NCI-H2029 (cell line): Measurements from ENCODE around the gene MMP10.
A peak's percentile ranks its signal among the peaks of the same experiment; 100 is the strongest.
"Not testable (repeated sequence)": the region's sequence is repeated elsewhere in the genome, so short reads cannot be mapped to it uniquely, and the experiment has no call there.

Source experiments
- DNase-seq: peaks from one replicate; lab custom pipeline; 2025; lab: John Stamatoyannopoulos, UW

The MMP10 gene

GRCh38 chr11:102783720-102784119, 3.3 kb upstream of the MMP10 start:
- no peak for DNase-seq

- DNase-seq, result no peak
Measured at GRCh38 chr11:102783016-102783415, 2.6 kb upstream of the MMP10 start.

GRCh38 chr11:102781676-102782075, 1.2 kb upstream of the MMP10 start:
- DNase-seq, result no peak

- no peak for DNase-seq
Measured at GRCh38 chr11:102776454-102776853, 4.0 kb downstream of the MMP10 start.

DNA sequence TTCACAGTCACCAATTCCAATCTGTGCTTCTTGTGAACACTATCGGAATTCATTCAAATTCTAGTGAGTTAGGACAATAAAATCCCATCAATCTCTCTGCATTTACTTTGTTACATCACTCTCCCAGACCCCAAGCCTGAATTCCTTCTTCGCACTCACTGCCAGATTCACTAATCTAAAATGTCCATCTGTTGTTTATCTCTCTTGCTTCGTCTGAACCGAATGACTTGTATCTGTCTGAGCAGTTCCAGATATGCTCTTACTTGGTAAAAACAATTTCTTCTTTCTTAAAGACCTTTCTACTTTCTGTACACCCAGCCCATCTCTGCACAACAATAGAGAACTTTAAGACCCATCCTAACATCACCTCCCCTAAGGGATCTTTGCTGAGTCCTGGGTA, 7.0 kb downstream of the MMP10 start:
- DNase-seq, result no peak

DNA sequence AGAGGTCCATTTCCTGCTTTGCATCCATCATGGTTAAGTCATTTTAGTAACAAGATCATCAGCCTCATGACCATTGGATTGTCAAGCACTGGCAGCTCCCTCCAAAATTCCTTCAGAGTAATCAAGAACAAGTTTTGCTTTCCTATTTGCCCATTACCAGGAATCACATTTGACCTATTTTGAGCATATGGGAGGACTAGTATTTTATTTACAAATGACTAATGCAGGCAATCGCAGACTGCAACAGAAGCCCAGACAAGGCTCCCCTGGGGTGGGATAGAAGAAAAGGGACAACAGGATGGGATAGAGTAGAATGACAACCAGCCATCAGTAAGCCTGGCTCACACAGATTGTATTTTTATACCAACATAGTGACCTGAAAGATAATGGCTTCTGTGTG, 9.1 kb downstream of the MMP10 start:
- no peak for DNase-seq

GRCh38 chr11:102770191-102770590, 10.2 kb downstream of the MMP10 start:
- no peak for DNase-seq

- no peak for DNase-seq
Measured at GRCh38 chr11:102767800-102768199, 12.6 kb downstream of the MMP10 start.

DNA sequence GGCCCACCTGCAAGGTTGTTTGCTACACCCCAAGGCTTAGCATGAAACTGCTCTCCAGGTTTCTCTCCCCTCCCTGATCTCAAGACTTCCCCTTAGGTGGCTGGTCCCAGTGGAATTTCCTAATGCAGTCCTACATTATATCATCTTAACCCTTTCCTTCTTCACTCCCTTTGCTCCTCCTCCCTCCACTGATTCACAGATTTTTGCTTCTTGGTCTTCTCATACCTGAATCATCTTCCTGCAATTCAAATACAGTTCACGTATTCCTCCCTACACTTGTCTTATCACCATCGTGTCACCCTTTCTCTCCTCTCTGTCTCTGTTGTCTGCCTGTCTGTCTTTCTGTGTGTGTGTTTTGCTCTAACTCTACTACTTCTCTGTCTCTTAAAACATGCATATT, 17.0 kb downstream of the MMP10 start:
- no peak for DNase-seq

- DNase-seq, result no peak
Measured at GRCh38 chr11:102762361-102762767, 18.1 kb downstream of the MMP10 start.

DNA sequence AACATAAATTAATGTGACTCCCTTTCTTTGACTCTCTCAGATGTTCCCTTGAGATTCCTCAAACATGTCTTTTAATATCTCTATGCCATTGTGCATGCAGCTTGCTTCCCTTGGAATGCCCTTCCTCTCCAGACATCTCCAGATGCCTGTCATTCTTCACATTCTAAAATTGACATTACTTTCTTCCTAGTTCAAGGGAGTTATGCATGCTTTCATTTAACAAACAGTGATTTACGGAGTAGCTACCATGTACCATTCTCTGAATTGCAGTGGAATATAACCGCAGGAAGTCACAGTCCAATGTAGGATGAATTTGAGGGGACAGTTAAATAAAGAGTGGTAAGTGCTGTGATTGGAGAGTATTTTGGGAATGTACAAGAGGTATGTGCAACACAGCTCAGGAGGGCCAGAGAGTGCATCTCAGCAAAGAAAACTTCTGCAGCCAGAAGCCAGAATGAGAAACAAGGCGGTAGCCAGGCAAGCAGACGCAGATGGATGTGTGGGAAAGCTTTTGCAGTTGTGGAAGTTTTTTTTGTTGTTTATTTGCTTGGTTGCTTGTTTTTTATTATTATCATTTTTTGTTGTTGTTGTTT, 18.7 kb downstream of the MMP10 start:
- DNase-seq, result no peak

GRCh38 chr11:102760344-102761035, 19.9 kb downstream of the MMP10 start:
- DNase-seq, result no peak

- DNase-seq, result no peak
Measured at GRCh38 chr11:102757823-102758549, 22.4 kb downstream of the MMP10 start.

GRCh38 chr11:102753267-102753666, 27.2 kb downstream of the MMP10 start:
- DNase-seq, result no peak

DNA sequence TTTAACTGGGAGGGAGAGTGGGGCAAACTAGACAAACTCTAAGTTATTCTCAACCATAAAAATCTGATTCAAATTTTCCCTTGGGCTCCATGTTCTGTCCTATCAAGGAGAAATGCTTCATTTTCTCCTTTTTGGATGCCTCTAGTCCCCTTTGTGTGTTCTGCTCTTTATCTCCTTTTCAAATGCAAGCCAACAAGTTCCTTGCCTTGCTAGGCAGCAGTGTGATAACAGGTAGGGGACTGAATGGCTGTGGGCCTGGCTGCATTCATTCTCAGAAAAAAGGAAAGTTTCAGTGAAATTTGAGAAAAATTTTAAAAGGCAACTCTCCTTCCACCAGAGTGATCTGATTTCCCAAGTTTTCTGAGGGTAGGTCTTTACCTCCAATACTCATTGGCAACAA, 28.8 kb downstream of the MMP10 start:
- DNase-seq, result no peak

DNA sequence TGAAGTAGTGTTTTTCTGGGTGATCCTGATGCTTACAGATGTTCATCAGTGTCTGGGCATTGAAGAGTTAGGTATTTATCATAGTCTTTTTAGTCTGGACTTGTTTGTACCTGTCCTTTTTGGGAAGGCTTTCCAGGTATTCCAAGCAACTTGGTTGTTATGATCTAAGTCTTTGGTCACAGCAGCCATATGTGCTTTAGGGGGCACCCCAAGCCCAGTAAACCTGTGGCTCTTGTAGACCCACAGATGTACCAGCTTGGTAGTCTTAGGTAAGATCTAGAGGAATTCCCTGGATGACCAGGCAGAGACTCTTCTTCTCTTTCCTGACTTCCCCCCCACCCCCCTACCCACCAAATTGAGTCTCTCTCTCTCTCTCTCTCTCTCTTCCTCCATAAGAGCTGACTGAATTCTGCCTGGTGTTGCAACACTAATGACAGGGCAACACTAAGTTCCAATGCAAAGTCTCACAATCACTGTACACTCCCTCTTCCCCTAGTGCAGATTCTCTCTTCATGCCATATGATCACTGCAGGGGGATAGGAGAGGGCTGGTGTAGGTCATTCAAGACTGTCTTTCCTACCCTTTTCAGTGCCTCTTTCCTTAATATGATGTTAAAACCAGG, 31.2 kb downstream of the MMP10 start:
- no peak for DNase-seq

DNA sequence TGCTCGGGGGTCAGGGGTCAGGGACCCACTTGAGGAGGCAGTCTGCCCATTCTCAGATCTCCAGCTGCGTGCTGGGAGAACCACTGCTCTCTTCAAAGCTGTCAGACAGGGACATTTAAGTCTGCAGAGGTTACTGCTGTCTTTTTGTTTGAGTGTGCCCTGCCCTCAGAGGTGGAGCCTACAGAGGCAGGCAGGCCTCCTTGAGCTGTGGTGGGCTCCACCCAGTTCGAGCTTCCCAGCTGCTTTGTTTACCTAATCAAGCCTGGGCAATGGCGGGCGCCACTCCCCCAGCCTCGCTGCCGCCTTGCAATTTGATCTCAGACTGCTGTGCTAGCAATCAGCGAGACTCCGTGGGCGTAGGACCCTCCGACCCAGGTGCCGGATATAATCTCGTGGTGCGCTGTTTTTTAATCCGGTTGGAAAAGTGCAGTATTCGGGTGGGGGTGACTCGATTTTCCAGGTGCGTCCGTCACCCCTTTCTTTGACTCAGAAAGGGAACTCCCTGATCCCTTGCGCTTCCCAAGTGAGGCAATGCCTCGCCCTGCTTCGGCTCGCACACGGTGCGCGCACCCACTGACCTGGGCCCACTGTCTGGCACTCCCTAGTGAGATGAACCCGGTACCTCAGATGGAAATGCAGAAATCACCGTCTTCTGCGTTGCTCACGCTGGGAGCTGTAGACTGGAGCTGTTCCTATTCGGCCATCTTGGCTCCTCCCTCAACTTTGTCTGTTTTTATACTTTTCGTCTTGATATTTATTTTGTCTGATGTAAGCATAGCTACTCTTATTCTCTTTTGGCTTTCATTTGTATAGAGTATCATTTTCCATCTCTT, 33.5 kb downstream of the MMP10 start:
- DNase-seq, result not testable (repeated sequence)

GRCh38 chr11:102734650-102735049, 45.8 kb downstream of the MMP10 start:
- no peak for DNase-seq

DNA sequence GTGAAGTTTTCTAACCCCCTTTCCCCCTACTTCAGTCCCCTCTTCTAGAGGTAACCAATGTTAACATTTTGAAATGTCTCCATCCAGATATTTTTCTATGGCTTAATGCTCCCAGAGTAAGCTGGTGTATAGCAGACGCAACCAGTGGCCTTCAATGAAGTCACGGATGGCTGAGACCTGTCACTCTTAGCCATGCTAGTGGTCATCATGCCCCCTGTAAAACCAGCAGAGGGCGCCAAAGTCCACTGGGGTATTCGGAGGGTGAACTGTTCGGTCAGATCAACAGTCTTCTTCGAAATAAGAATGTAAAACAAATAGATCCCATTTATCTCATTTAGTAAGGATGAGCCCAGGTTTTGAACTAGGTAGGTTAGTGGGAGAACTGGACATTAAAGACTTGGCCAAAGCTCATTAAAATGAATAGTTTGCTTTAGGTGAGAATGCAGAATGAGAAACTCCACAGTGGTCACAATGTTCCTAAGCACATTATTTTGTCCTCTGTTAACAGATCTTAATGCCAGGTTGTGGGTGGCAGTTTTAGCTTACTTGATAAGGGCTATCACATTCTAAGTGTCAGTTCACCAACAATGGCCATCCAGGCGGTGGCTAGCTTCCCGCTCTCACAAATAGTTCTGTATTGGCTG, 47.1 kb downstream of the MMP10 start:
- DNase-seq, result peak; percentile 35

DNA sequence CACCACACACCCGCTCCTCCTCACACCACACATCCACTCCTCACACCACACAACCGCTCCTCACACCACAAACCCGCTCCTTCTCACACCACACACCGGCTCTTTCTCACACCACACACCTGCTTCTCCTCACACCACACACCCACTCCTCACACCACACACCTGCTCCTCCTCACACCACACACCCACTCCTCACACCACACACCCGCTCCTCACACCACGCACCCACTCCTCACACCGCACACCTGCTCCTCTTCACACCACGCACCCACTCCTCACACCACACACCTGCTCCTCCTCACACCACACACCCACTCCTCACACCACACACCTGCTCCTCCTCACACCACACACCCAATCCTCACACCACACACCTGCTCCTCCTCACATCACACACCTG, 49.5 kb downstream of the MMP10 start:
- not testable (repeated sequence) for DNase-seq
